HCT116 (cell line): Measurements from ENCODE around the gene TPM2. TPM values are rescaled to one million over a fixed set of nuclear protein-coding genes. Genes with fewer than 3 reads are reported as not detected.

Source experiments
- ATAC-seq: fragments of 200-7000 bp; cut with Tn5 transposase; 2 replicates; pipeline ENCODE4 v1.9.1; 2020; ENCODE audit warnings: mild to moderate bottlenecking, moderate library complexity
- BruUV-seq: library from RNA; stranded (reverse); fragments of 400-500 nt; replicated peaks from 2 replicates; lab custom pipeline; 2021; lab: Mats Ljungman, UMichigan
- CTCF ChIA-PET: fragments of 300-600 bp; sonication (Branson Sonifier 250); formaldehyde crosslinking; loops from one replicate; lab custom pipeline; 2021; ENCODE audit warnings: antibody characterized with exemption; lab: Charles Lee
- POLR2A ChIA-PET: fragments of 300-600, 350-600 bp; sonication (Branson Sonifier 250); formaldehyde crosslinking; loops from one replicate; lab custom pipeline; 2021; ENCODE audit warnings: antibody characterized with exemption; lab: Charles Lee
- RAD21 ChIA-PET, 2 experiments: fragments of 300-600 bp; sonication (Branson Sonifier 250); formaldehyde crosslinking; loops; one replicate each; lab custom pipeline; 2023; ENCODE audit warnings: low total read pairs in 2 of 2; ENCODE audit not compliant: uncharacterized antibody in 2 of 2, unreplicated experiment in 2 of 2, low non-redundant PET in 1 of 2; lab: Charles Lee
- DNase-seq: peaks from one replicate; pipeline ENCODE4 v3.0.0-alpha.2; 2010; ENCODE audit warnings: low read depth, low spot score
- H2AFZ ChIP-seq: fragments of 200-600 bp; shearing (Covaris generic), sonication (generic); 2 replicates; pipeline ENCODE4 v1.6.1; 2017; ENCODE audit warnings: low read depth, mixed run types, mixed read lengths, antibody characterized with exemption, low read length; ENCODE audit not compliant: poor library complexity, severe bottlenecking
- H3K27ac ChIP-seq: 2 replicates; pipeline ENCODE4 v1.5.1; 2012; ENCODE audit warnings: low read depth, low read length
- H3K27me3 ChIP-seq: fragments of 200-600 bp; sonication (generic); 2 replicates; pipeline ENCODE4 v1.6.1; 2016; ENCODE audit warnings: mixed run types, low read length, mixed read lengths; ENCODE audit not compliant: insufficient read depth
- H3K36me3 ChIP-seq, 2 experiments: fragments of 200-500 bp in 1 of 2; fragments of 200-600 bp in 1 of 2; sonication (Bioruptor generic) in 1 of 2; sonication (generic) in 1 of 2; 2 replicates each; pipeline versions ENCODE4 v1.5.1 to v1.6.1; 2014 to 2016; ENCODE audit warnings: low read length in 2 of 2, inconsistent platforms in 1 of 2, mixed read lengths in 1 of 2, mixed run types in 1 of 2; ENCODE audit not compliant: insufficient read depth in 2 of 2, control insufficient read depth in 1 of 2
- H3K4me1 ChIP-seq, 2 experiments: fragments of 200-600 bp in 1 of 2; sonication (generic) in 1 of 2; 2 replicates each; pipeline versions ENCODE4 v1.5.1 to v1.6.1; 2012 to 2017; ENCODE audit warnings: low read length in 2 of 2, inconsistent platforms in 1 of 2, mild to moderate bottlenecking in 1 of 2, mixed read lengths in 1 of 2, mixed run types in 1 of 2, moderate library complexity in 1 of 2; ENCODE audit not compliant: insufficient read depth in 2 of 2, control insufficient read depth in 1 of 2
- H3K4me2 ChIP-seq: fragments of 200-600 bp; sonication (generic); 2 replicates; pipeline ENCODE4 v1.6.1; 2017; ENCODE audit warnings: mixed run types, low read length, mixed read lengths
- H3K4me3 ChIP-seq, 2 experiments: fragments of 200-600 bp in 1 of 2; sonication (generic) in 1 of 2; replicated peaks in 1 of 2; 2 replicates each; pipeline ENCODE4 v1.5.1; 2011 to 2016; ENCODE audit warnings: low read length in 2 of 2, control low read depth in 1 of 2, low read depth in 1 of 2, mild to moderate bottlenecking in 1 of 2, mixed read lengths in 1 of 2, mixed run types in 1 of 2
- H3K79me2 ChIP-seq: fragments of 200-600 bp; sonication (generic); 2 replicates; pipeline ENCODE4 v1.6.1; 2017; ENCODE audit warnings: mild to moderate bottlenecking, mixed run types, low read length, moderate library complexity, mixed read lengths; ENCODE audit not compliant: insufficient read depth
- H3K9ac ChIP-seq: fragments of 200-600 bp; sonication (generic); 2 replicates; pipeline ENCODE4 v1.6.1; 2016; ENCODE audit warnings: low read length, mixed read lengths
- H3K9me2 ChIP-seq: fragments of 200-600 bp; sonication (generic), shearing (Covaris generic); 2 replicates; pipeline ENCODE4 v1.6.1; 2017; ENCODE audit warnings: mixed run types, mild to moderate bottlenecking, moderate library complexity; ENCODE audit not compliant: insufficient read depth
- H3K9me3 ChIP-seq, 2 experiments: fragments of 200-500 bp in 1 of 2; fragments of 200-600 bp in 1 of 2; sonication (Bioruptor generic) in 1 of 2; sonication (generic) in 1 of 2; 2 replicates each; pipeline ENCODE4 v1.6.1; 2014 to 2017; ENCODE audit warnings: low read length in 2 of 2, mixed read lengths in 2 of 2, inconsistent platforms in 1 of 2, low read depth in 1 of 2, mild to moderate bottlenecking in 1 of 2, mixed run types in 1 of 2, moderate library complexity in 1 of 2; ENCODE audit not compliant: control insufficient read depth in 1 of 2, insufficient read depth in 1 of 2
- H4K20me1 ChIP-seq: fragments of 200-600 bp; sonication (generic), shearing (Covaris generic); 2 replicates; pipeline ENCODE4 v1.6.1; 2017; ENCODE audit warnings: mixed run types, mild to moderate bottlenecking, moderate library complexity; ENCODE audit not compliant: insufficient read depth
- CEBPB ChIP-seq: IDR thresholded peaks from 2 replicates; pipeline ENCODE4 v1.6.1; 2012; ENCODE audit warnings: low read depth
- CTCF ChIP-seq, 3 experiments: fragments of 200-600 bp in 1 of 3; sonication (generic) in 1 of 3; IDR thresholded peaks in 2 of 3; conservative IDR thresholded peaks in 1 of 3; 2 replicates each; pipeline ENCODE4 v1.5.1; 2012 to 2017; ENCODE audit warnings: low read depth in 2 of 3, low read length in 2 of 3, antibody characterized with exemption in 1 of 3, borderline replicate concordance in 1 of 3, control low read depth in 1 of 3, mild to moderate bottlenecking in 1 of 3, mixed read lengths in 1 of 3, mixed run types in 1 of 3, moderate library complexity in 1 of 3; ENCODE audit not compliant: insufficient read depth in 1 of 3
- EGR1 ChIP-seq: IDR thresholded peaks from 2 replicates; pipeline ENCODE4 v1.6.1; 2012; ENCODE audit warnings: low read depth
- TCF7L2 ChIP-seq: IDR thresholded peaks from 2 replicates; pipeline ENCODE4 v1.7.0; 2011; ENCODE audit warnings: borderline replicate concordance, inconsistent platforms; ENCODE audit not compliant: insufficient read depth, insufficient read length; ENCODE audit errors: extremely low read depth
- intact Hi-C: fragments of 100-400 bp; cut with micrococcal nuclease; formaldehyde crosslinking; loops from 2 replicates; pipeline ENCODE4 v1.10.0; 2022
- total RNA-seq: library from RNA; stranded (reverse); gene quantifications from one replicate; pipeline ENCODE4 v1.2.1, GENCODE V29; 2021; ENCODE audit not compliant: unreplicated experiment

TPM2 gene
- total RNA-seq, 1 experiment from 2014 or later: 278 TPM

- intact Hi-C loops: loop anchor here (5.0 kb wide), 1 partner anchor 38 kb away; no protein-coding TSS in a partner anchor
- Histone ChIP-seq H3K27me3 (no peaks in the 10 kb centered on the region), H3K79me2 (peaks cover 72% of the 10 kb centered on the region), H3K4me2 (peak overlapping the region; percentile 81), H3K4me1 (peaks cover 22 to 37% of the 10 kb centered on the region in 2 experiments), H3K36me3 (peaks cover 4 to 12% of the 10 kb centered on the region in 2 experiments; a peak in 3 of 4 replicates), H3K9ac (no peak overlapping the region), H2AFZ (no peak overlapping the region), H3K27ac (no peak overlapping the region), H4K20me1 (no peaks in the 10 kb centered on the region), H3K9me3 (no peaks in the 10 kb centered on the region), H3K9me2 (no peaks in the 10 kb centered on the region), H3K4me3 (0 out of 4 replicates have a peak overlapping the region, but pooled peaks of 1 of the 2 experiments have one; percentile 92)
- peak in 2 of 3 experiments; percentile 57 to 62; a peak in 4 of 6 replicates for TF ChIP-seq CTCF (IDR thresholded peaks at IDR 0.05 in 2 of 3, conservative IDR thresholded peaks at IDR 0.05 in 1 of 3; ENCODE audit: borderline replicate concordance in 1 of 3, insufficient read depth in 1 of 3, low read depth in 2 of 3, low read length in 2 of 3)
- TF ChIP-seq CEBPB: no peak
- no peak for TF ChIP-seq EGR1
- DNase-seq (peak; percentile 21), ATAC-seq (peak; percentile 17; the same call in 1 of the 2 replicates)
- no TSS peak for BruUV-seq
- ChIA-PET CTCF (interaction anchor here (1.2 to 4.0 kb wide), 4 partner anchors 19 to 68 kb away, joined by 3 to 21 read pairs (median 12); partner anchors contain the start of genes GBA2 and RGP1), RAD21 (interaction anchor here (0.6 to 1.2 kb wide), 2 partner anchors 33 to 51 kb away, joined by 3 read pairs; no protein-coding TSS in a partner anchor), POLR2A (interaction anchor here (2.0 kb wide), 1 partner anchor 34 kb away, joined by 6 read pairs; no protein-coding TSS in a partner anchor)
Observed at GRCh38 chr9:35729700-35730485, 40.2 kb upstream of the TPM2 start.

GRCh38 chr9:35729101-35729500 is 39.4 kb upstream of the TPM2 start:
- ChIA-PET CTCF (interaction anchor here (4.0 kb wide), 1 partner anchor 33 kb away, joined by 21 read pairs; no protein-coding TSS in a partner anchor), RAD21 (no interaction called here), POLR2A (no interaction called here)
- H3K79me2 ChIP-seq: peaks cover 67% of the 10 kb centered on the region
- H4K20me1 ChIP-seq: no peaks in the 10 kb centered on the region
- no peak overlapping the region for H2AFZ ChIP-seq
- no peaks in the 10 kb centered on the region for H3K9me3 ChIP-seq
- H3K4me2 ChIP-seq: no peak overlapping the region
- H3K36me3 ChIP-seq: peaks cover 10 to 15% of the 10 kb centered on the region in 2 experiments; a peak in 2 of 4 replicates
- no peaks in the 10 kb centered on the region for H3K9me2 ChIP-seq
- TF ChIP-seq TCF7L2: no peak
- H3K27me3 ChIP-seq: no peaks in the 10 kb centered on the region
- DNase-seq: no peak
- no peak overlapping the region for H3K27ac ChIP-seq
- BruUV-seq: no TSS peak
- no peak overlapping the region for H3K9ac ChIP-seq
- peaks cover 19 to 34% of the 10 kb centered on the region in 2 experiments for H3K4me1 ChIP-seq
- intact Hi-C loops: loop anchor here (5.0 kb wide), 1 partner anchor 37 kb away; no protein-coding TSS in a partner anchor
- ATAC-seq: no peak
- no peak overlapping the region for H3K4me3 ChIP-seq
